ENCODE results near the gene PTPRT. TPM values are rescaled to one million over a fixed set of nuclear protein-coding genes. Genes with fewer than 3 reads are reported as not detected.
"Not testable (repeated sequence)": the region's sequence is repeated elsewhere in the genome, so short reads cannot be mapped to it uniquely, and the experiment has no call there.

PTPRT gene
- total RNA-seq, 1 experiment from 2014 or later: not detected

- H3K9ac ChIP-seq (ENCODE audit: low read length); H3K79me2 ChIP-seq (ENCODE audit: insufficient read depth, low read length); H3K4me2 ChIP-seq (ENCODE audit: low read length); RAD21 ChIA-PET (ENCODE audit: low non-redundant PET in 1 of 2, low total read pairs in 2 of 2, uncharacterized antibody in 2 of 2, unreplicated experiment in 2 of 2); H3K4me1 ChIP-seq (ENCODE audit: control insufficient read depth in 1 of 2, insufficient read depth in 2 of 2, low read length in 2 of 2); H2AFZ ChIP-seq (ENCODE audit: low read depth, low read length, poor library complexity, severe bottlenecking); CTCF ChIA-PET; intact Hi-C loops (cut with micrococcal nuclease); ATAC-seq; H3K27ac ChIP-seq (ENCODE audit: low read depth, low read length); H3K36me3 ChIP-seq (ENCODE audit: control insufficient read depth in 1 of 2, insufficient read depth in 2 of 2, low read length in 2 of 2); H3K27me3 ChIP-seq (ENCODE audit: insufficient read depth, low read length); H3K9me2 ChIP-seq (ENCODE audit: insufficient read depth); H3K9me3 ChIP-seq (ENCODE audit: control insufficient read depth in 1 of 2, insufficient read depth in 1 of 2, low read depth in 1 of 2, low read length in 2 of 2); DNase-seq (ENCODE audit: low read depth, low spot score); H4K20me1 ChIP-seq (ENCODE audit: insufficient read depth); H3K4me3 ChIP-seq (replicated peaks in 1 of 2; ENCODE audit: low read depth in 1 of 2, low read length in 2 of 2); BruUV-seq (replicated peaks); POLR2A ChIA-PET: not testable (repeated sequence)
These were observed 25.0 kb downstream of the PTPRT start for GRCh38 chr20:43164736-43165135.

GRCh38 chr20:43161716-43162115 lies 28.0 kb downstream of the PTPRT start:
- Histone ChIP-seq H3K4me3 (replicated peaks in 1 of 2; ENCODE audit: low read depth in 1 of 2, low read length in 2 of 2) (no peak overlapping the region), H3K4me2 (ENCODE audit: low read length) (no peak overlapping the region), H2AFZ (ENCODE audit: low read depth, low read length, poor library complexity, severe bottlenecking) (no peak overlapping the region), H3K36me3 (ENCODE audit: control insufficient read depth in 1 of 2, insufficient read depth in 2 of 2, low read length in 2 of 2) (no peaks in the 10 kb centered on the region), H3K4me1 (ENCODE audit: control insufficient read depth in 1 of 2, insufficient read depth in 2 of 2, low read length in 2 of 2) (no peaks in the 10 kb centered on the region), H4K20me1 (ENCODE audit: insufficient read depth) (no peaks in the 10 kb centered on the region), H3K9ac (ENCODE audit: low read length) (no peak overlapping the region), H3K27ac (ENCODE audit: low read depth, low read length) (no peak overlapping the region), H3K79me2 (ENCODE audit: insufficient read depth, low read length) (no peaks in the 10 kb centered on the region), H3K9me3 (ENCODE audit: control insufficient read depth in 1 of 2, insufficient read depth in 1 of 2, low read depth in 1 of 2, low read length in 2 of 2) (no peaks in the 10 kb centered on the region; a peak in 1 of 4 replicates), H3K27me3 (ENCODE audit: insufficient read depth, low read length) (no peaks in the 10 kb centered on the region), H3K9me2 (ENCODE audit: insufficient read depth) (no peaks in the 10 kb centered on the region)
- ChIA-PET CTCF (no interaction called here), POLR2A (no interaction called here), RAD21 (ENCODE audit: low non-redundant PET in 1 of 2, low total read pairs in 2 of 2, uncharacterized antibody in 2 of 2, unreplicated experiment in 2 of 2) (no interaction called here)
- no peak for ATAC-seq
- no TSS peak for BruUV-seq (replicated peaks)
- intact Hi-C loops (cut with micrococcal nuclease): no loop called here
- no peak for DNase-seq (ENCODE audit: low read depth, low spot score)
- TF ChIP-seq ZFX (IDR thresholded peaks at IDR 0.05): no peak
- TF ChIP-seq EZH2 (IDR thresholded peaks at IDR 0.05): no peak
- no peak for TF ChIP-seq CBX3 (IDR thresholded peaks at IDR 0.05; ENCODE audit: low read depth)

- ATAC-seq (no peak), DNase-seq (ENCODE audit: low read depth, low spot score) (no peak)
- intact Hi-C loops (cut with micrococcal nuclease): no loop called here
- no peak overlapping the region for H3K4me3 ChIP-seq (replicated peaks in 1 of 2; ENCODE audit: low read depth in 1 of 2, low read length in 2 of 2)
- no peaks in the 10 kb centered on the region for H3K27me3 ChIP-seq (ENCODE audit: insufficient read depth, low read length)
- no TSS peak for BruUV-seq (replicated peaks)
- ChIA-PET POLR2A (no interaction called here), CTCF (no interaction called here), RAD21 (ENCODE audit: low non-redundant PET in 1 of 2, low total read pairs in 2 of 2, uncharacterized antibody in 2 of 2, unreplicated experiment in 2 of 2) (no interaction called here)
- no peaks in the 10 kb centered on the region for H3K79me2 ChIP-seq (ENCODE audit: insufficient read depth, low read length)
- no peak overlapping the region for H3K4me2 ChIP-seq (ENCODE audit: low read length)
- H3K4me1 ChIP-seq (ENCODE audit: control insufficient read depth in 1 of 2, insufficient read depth in 2 of 2, low read length in 2 of 2): no peaks in the 10 kb centered on the region
- no peaks in the 10 kb centered on the region for H3K36me3 ChIP-seq (ENCODE audit: control insufficient read depth in 1 of 2, insufficient read depth in 2 of 2, low read length in 2 of 2)
- H2AFZ ChIP-seq (ENCODE audit: low read depth, low read length, poor library complexity, severe bottlenecking): no peak overlapping the region
- no peaks in the 10 kb centered on the region for H3K9me2 ChIP-seq (ENCODE audit: insufficient read depth)
- H3K9ac ChIP-seq (ENCODE audit: low read length): no peak overlapping the region
- H3K9me3 ChIP-seq (ENCODE audit: control insufficient read depth in 1 of 2, insufficient read depth in 1 of 2, low read depth in 1 of 2, low read length in 2 of 2): peaks cover 0 to 6% of the 10 kb centered on the region in 2 experiments; a peak in 1 of 4 replicates
- no peak overlapping the region for H3K27ac ChIP-seq (ENCODE audit: low read depth, low read length)
- no peaks in the 10 kb centered on the region for H4K20me1 ChIP-seq (ENCODE audit: insufficient read depth)
- TF ChIP-seq CBX3 (IDR thresholded peaks at IDR 0.05; ENCODE audit: low read depth) (no peak), EZH2phosphoT487 (IDR thresholded peaks at IDR 0.05; ENCODE audit: borderline replicate concordance) (no peak), EGR1 (IDR thresholded peaks at IDR 0.05; ENCODE audit: low read depth) (no peak), ZFX (IDR thresholded peaks at IDR 0.05) (no peak), CTCF (IDR thresholded peaks at IDR 0.05 in 2 of 3, conservative IDR thresholded peaks at IDR 0.05 in 1 of 3; ENCODE audit: borderline replicate concordance in 1 of 3, insufficient read depth in 1 of 3, low read depth in 2 of 3, low read length in 2 of 3) (no peak), CEBPB (IDR thresholded peaks at IDR 0.05; ENCODE audit: low read depth) (no peak), REST (IDR thresholded peaks at IDR 0.05; ENCODE audit: low read depth) (no peak), ELF1 (IDR thresholded peaks at IDR 0.05; ENCODE audit: borderline replicate concordance, low read depth) (no peak), RAD21 (IDR thresholded peaks at IDR 0.05; ENCODE audit: low read depth) (no peak)
These were observed 28.8 kb downstream of the PTPRT start for GRCh38 chr20:43160941-43161340.

Measured in HCT116 (cell line).